Naive B cell (primary cell): ENCODE measurements around the gene JMY. TPM values are rescaled to one million over a fixed set of nuclear protein-coding genes. Genes with fewer than 3 reads are reported as not detected.

Experiments used
- ATAC-seq, 2 donors: fragments of 150-1000 bp; cut with Tn5 transposase; 2 replicates each; pipeline ENCODE4 v1.10.0; 2021; ENCODE audit warnings: low read depth in 2 of 2, mild to moderate bottlenecking in 2 of 2, moderate library complexity in 2 of 2
- DNase-seq: peaks from one replicate; pipeline ENCODE4 v3.0.0; 2022
- H3K27ac Mint-ChIP-seq, 6 donors: one replicate each; pipeline ENCODE4 v1.8.0; 2020 to 2022; ENCODE audit warnings: mild to moderate bottlenecking in 6 of 6, mixed read lengths in 6 of 6, moderate library complexity in 5 of 6, inconsistent platforms in 2 of 6
- H3K27me3 Mint-ChIP-seq, 3 donors: one replicate each; pipeline ENCODE4 v1.8.0; 2021 to 2022; ENCODE audit warnings: mixed read lengths in 3 of 3, mild to moderate bottlenecking in 1 of 3
- H3K36me3 Mint-ChIP-seq, 2 donors: one replicate each; pipeline ENCODE4 v1.8.0; 2020 to 2022; ENCODE audit warnings: mixed read lengths in 2 of 2, inconsistent platforms in 1 of 2, mild to moderate bottlenecking in 1 of 2
- H3K4me1 Mint-ChIP-seq, 3 donors: one replicate each; pipeline ENCODE4 v1.8.0; 2020 to 2022; ENCODE audit warnings: mixed read lengths in 3 of 3, inconsistent platforms in 1 of 3, mild to moderate bottlenecking in 1 of 3, moderate library complexity in 1 of 3
- H3K4me3 Mint-ChIP-seq, 8 donors: one replicate each; pipeline ENCODE4 v1.8.0; 2020 to 2022; ENCODE audit warnings: mild to moderate bottlenecking in 8 of 8, mixed read lengths in 8 of 8, moderate library complexity in 8 of 8, inconsistent platforms in 2 of 8
- H3K9me3 Mint-ChIP-seq, 7 donors: one replicate each; pipeline ENCODE4 v1.8.0; 2020 to 2022; ENCODE audit warnings: mixed read lengths in 7 of 7, mild to moderate bottlenecking in 5 of 7, inconsistent platforms in 2 of 7, moderate library complexity in 1 of 7
- polyA plus RNA-seq, 6 donors: library from polyadenylated mRNA; unstranded; fragments of 300-500 nt; fragmentation: Illumina TruSeq; gene quantifications; one replicate each; pipeline ENCODE4 v1.2.3, GENCODE V29; 2021; ENCODE audit warnings: low read depth in 6 of 6

Gene JMY
- polyA plus RNA-seq, 6 donors from 2014 or later = 3.1 to 5.2 (median 4.6) TPM

- Mint-ChIP-seq H3K27me3 (no peaks in the 10 kb centered on the region), H3K9me3 (peaks cover 0 to 19% (median 9%) of the 10 kb centered on the region in 7 donors), H3K36me3 (peaks cover 0 to 10% of the 10 kb centered on the region in 2 donors), H3K4me1 (peaks cover 20 to 51% (median 44%) of the 10 kb centered on the region in 3 donors), H3K4me3 (no peak overlapping the region), H3K27ac (peak overlapping the region in 1 of 6 donors; percentile 1)
- DNase-seq = no peak
- no peak for ATAC-seq
These were observed 37.4 kb downstream of the JMY start for GRCh38 chr5:79273341-79273740.

- no peak overlapping the region for H3K4me3 Mint-ChIP-seq
- peaks cover 6 to 27% of the 10 kb centered on the region in 2 donors for H3K36me3 Mint-ChIP-seq
- DNase-seq (no peak), ATAC-seq (no peak)
- H3K9me3 Mint-ChIP-seq = no peaks in the 10 kb centered on the region
- no peaks in the 10 kb centered on the region for H3K27me3 Mint-ChIP-seq
- H3K27ac Mint-ChIP-seq = peak overlapping the region in 1 of 6 donors; percentile 26
- H3K4me1 Mint-ChIP-seq = peaks cover 0 to 4% (median 0%) of the 10 kb centered on the region in 3 donors
These were observed 48.9 kb downstream of the JMY start for GRCh38 chr5:79284846-79285245.

GRCh38 chr5:79285285-79285684, 49.4 kb downstream of the JMY start:
- no peak for DNase-seq
- Mint-ChIP-seq H3K36me3 (peaks cover 8 to 22% of the 10 kb centered on the region in 2 donors), H3K4me1 (peaks cover 0 to 4% (median 0%) of the 10 kb centered on the region in 3 donors), H3K4me3 (no peak overlapping the region), H3K9me3 (no peaks in the 10 kb centered on the region), H3K27ac (no peak overlapping the region), H3K27me3 (no peaks in the 10 kb centered on the region)
- no peak for ATAC-seq

- H3K36me3 Mint-ChIP-seq = peaks cover 9 to 18% of the 10 kb centered on the region in 2 donors
- no peaks in the 10 kb centered on the region for H3K9me3 Mint-ChIP-seq
These were observed 49.9 kb downstream of the JMY start for GRCh38 chr5:79285833-79286232.

GRCh38 chr5:79287380-79287779, 51.4 kb downstream of the JMY start:
- Mint-ChIP-seq H3K36me3 (peaks cover 22 to 24% of the 10 kb centered on the region in 2 donors), H3K4me1 (peaks cover 0 to 4% (median 0%) of the 10 kb centered on the region in 3 donors), H3K27me3 (no peaks in the 10 kb centered on the region), H3K27ac (no peak overlapping the region), H3K4me3 (no peak overlapping the region), H3K9me3 (no peaks in the 10 kb centered on the region)
- DNase-seq (no peak), ATAC-seq (no peak)

More at GRCh38 chr5:79285833-79286232, 49.9 kb downstream of the JMY start:
- no peak overlapping the region for H3K27ac Mint-ChIP-seq
- peaks cover 0 to 4% (median 0%) of the 10 kb centered on the region in 3 donors for H3K4me1 Mint-ChIP-seq
- no peak overlapping the region for H3K4me3 Mint-ChIP-seq
- no peaks in the 10 kb centered on the region for H3K27me3 Mint-ChIP-seq
- DNase-seq = no peak
- no peak for ATAC-seq

- DNase-seq = no peak
- H3K4me3 Mint-ChIP-seq = no peak overlapping the region
- H3K9me3 Mint-ChIP-seq = no peaks in the 10 kb centered on the region
- H3K36me3 Mint-ChIP-seq = peaks cover 21 to 23% of the 10 kb centered on the region in 2 donors
- no peak for ATAC-seq
- H3K27ac Mint-ChIP-seq = peak overlapping the region in 2 of 6 donors; percentile 9 to 27
- H3K27me3 Mint-ChIP-seq = no peaks in the 10 kb centered on the region
- H3K4me1 Mint-ChIP-seq = peaks cover 0 to 4% (median 0%) of the 10 kb centered on the region in 3 donors
These were observed 52.0 kb downstream of the JMY start for GRCh38 chr5:79287907-79288306.

- ATAC-seq (no peak), DNase-seq (no peak)
- no peaks in the 10 kb centered on the region for H3K27me3 Mint-ChIP-seq
- no peaks in the 10 kb centered on the region for H3K4me1 Mint-ChIP-seq
- H3K36me3 Mint-ChIP-seq = peaks cover 18 to 22% of the 10 kb centered on the region in 2 donors
- no peaks in the 10 kb centered on the region for H3K9me3 Mint-ChIP-seq
- no peak overlapping the region for H3K27ac Mint-ChIP-seq
- H3K4me3 Mint-ChIP-seq = no peak overlapping the region
These were observed 59.1 kb downstream of the JMY start for GRCh38 chr5:79295029-79295428.

GRCh38 chr5:79297661-79298060, 61.7 kb downstream of the JMY start:
- Mint-ChIP-seq H3K27me3 (no peaks in the 10 kb centered on the region), H3K36me3 (peaks cover 14% of the 10 kb centered on the region in 2 donors), H3K27ac (peak overlapping the region in 2 of 6 donors; percentile 55 to 59), H3K9me3 (no peaks in the 10 kb centered on the region), H3K4me3 (no peak overlapping the region), H3K4me1 (no peaks in the 10 kb centered on the region)
- no peak for DNase-seq
- no peak for ATAC-seq

GRCh38 chr5:79301046-79301712, 65.2 kb downstream of the JMY start:
- H3K36me3 Mint-ChIP-seq = peaks cover 9 to 14% of the 10 kb centered on the region in 2 donors
- ATAC-seq = no peak
- no peak overlapping the region for H3K4me3 Mint-ChIP-seq
- no peak for DNase-seq
- no peaks in the 10 kb centered on the region for H3K4me1 Mint-ChIP-seq
- no peaks in the 10 kb centered on the region for H3K9me3 Mint-ChIP-seq
- H3K27ac Mint-ChIP-seq = no peak overlapping the region
- H3K27me3 Mint-ChIP-seq = no peaks in the 10 kb centered on the region

GRCh38 chr5:79302454-79302853, 66.5 kb downstream of the JMY start:
- Mint-ChIP-seq H3K36me3 (peaks cover 17 to 25% of the 10 kb centered on the region in 2 donors), H3K27me3 (no peaks in the 10 kb centered on the region), H3K9me3 (no peaks in the 10 kb centered on the region), H3K4me3 (no peak overlapping the region), H3K4me1 (no peaks in the 10 kb centered on the region), H3K27ac (no peak overlapping the region)
- ATAC-seq (no peak), DNase-seq (no peak)

- no peak overlapping the region for H3K27ac Mint-ChIP-seq
- DNase-seq = no peak
- H3K36me3 Mint-ChIP-seq = peaks cover 21 to 22% of the 10 kb centered on the region in 2 donors
- no peaks in the 10 kb centered on the region for H3K4me1 Mint-ChIP-seq
- no peak overlapping the region for H3K4me3 Mint-ChIP-seq
- no peaks in the 10 kb centered on the region for H3K27me3 Mint-ChIP-seq
- ATAC-seq = no peak
- H3K9me3 Mint-ChIP-seq = no peaks in the 10 kb centered on the region
These were observed 69.8 kb downstream of the JMY start for GRCh38 chr5:79305706-79306105.

GRCh38 chr5:79318935-79319614, 83.1 kb downstream of the JMY start:
- ATAC-seq = no peak
- Mint-ChIP-seq H3K36me3 (peaks cover 18 to 31% of the 10 kb centered on the region in 2 donors), H3K27ac (no peak overlapping the region), H3K4me1 (no peaks in the 10 kb centered on the region), H3K27me3 (no peaks in the 10 kb centered on the region), H3K4me3 (peak overlapping the region in 1 of 8 donors; percentile 66), H3K9me3 (no peaks in the 10 kb centered on the region)
- DNase-seq = no peak

- DNase-seq (no peak), ATAC-seq (no peak)
- Mint-ChIP-seq H3K4me1 (no peaks in the 10 kb centered on the region), H3K27me3 (peaks cover 0 to 8% (median 6%) of the 10 kb centered on the region in 3 donors), H3K9me3 (peaks cover 0 to 5% (median 0%) of the 10 kb centered on the region in 7 donors), H3K4me3 (no peak overlapping the region), H3K36me3 (no peaks in the 10 kb centered on the region), H3K27ac (peak overlapping the region in 1 of 6 donors; percentile 62)
These were observed 93.5 kb downstream of the JMY start for GRCh38 chr5:79329453-79329852.

GRCh38 chr5:79330071-79330470, 94.1 kb downstream of the JMY start:
- Mint-ChIP-seq H3K36me3 (no peaks in the 10 kb centered on the region), H3K27ac (peak overlapping the region in 1 of 6 donors; percentile 68)

More at GRCh38 chr5:79330071-79330470, 94.1 kb downstream of the JMY start:
- DNase-seq (no peak), ATAC-seq (no peak)
- Mint-ChIP-seq H3K4me3 (no peak overlapping the region), H3K4me1 (no peaks in the 10 kb centered on the region), H3K27me3 (peaks cover 0 to 13% (median 6%) of the 10 kb centered on the region in 3 donors), H3K9me3 (peaks cover 2 to 6% (median 4%) of the 10 kb centered on the region in 7 donors)
